22Rv1 (cell line): Measurements from ENCODE around the gene OSM.

Experiments
- H3K27ac ChIP-seq: fragments of 450-650 bp; 2 replicates; pipeline ENCODE4 v1.5.1; 2017
- ZFX ChIP-seq: fragments of 450-650 bp; IDR thresholded peaks from 2 replicates; pipeline ENCODE4 v1.6.1; 2017; ENCODE audit warnings: antibody characterized with exemption, borderline replicate concordance
- TF ChIP-seq, protein P1 (sequence below): fragments of 450-650 bp; IDR thresholded peaks from 2 replicates; pipeline ENCODE4 v1.5.1; 2017; ENCODE audit warnings: mild to moderate bottlenecking

OSM gene

DNA sequence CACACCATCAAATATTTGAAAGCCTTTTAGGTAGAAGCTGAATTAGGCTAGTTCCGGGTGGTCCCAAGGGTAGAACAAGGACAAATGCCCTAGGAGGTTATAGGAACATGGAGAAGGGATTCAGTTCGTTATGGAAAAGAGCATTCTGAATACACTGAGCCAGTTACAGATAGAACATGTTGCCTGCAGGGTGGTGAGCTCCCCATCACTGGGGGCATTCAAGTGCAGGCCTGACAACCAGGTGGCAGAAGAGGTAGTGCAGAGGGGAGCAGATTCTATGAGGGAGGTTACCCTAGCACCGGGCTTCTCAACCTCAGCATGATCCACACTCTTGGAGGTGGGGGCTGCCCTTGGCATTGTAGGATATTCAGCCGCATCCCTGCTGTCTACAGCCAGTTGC is 44.3 kb downstream of the OSM start:
- H3K27ac ChIP-seq: no peak overlapping the region
- TF ChIP-seq, protein P1, sequence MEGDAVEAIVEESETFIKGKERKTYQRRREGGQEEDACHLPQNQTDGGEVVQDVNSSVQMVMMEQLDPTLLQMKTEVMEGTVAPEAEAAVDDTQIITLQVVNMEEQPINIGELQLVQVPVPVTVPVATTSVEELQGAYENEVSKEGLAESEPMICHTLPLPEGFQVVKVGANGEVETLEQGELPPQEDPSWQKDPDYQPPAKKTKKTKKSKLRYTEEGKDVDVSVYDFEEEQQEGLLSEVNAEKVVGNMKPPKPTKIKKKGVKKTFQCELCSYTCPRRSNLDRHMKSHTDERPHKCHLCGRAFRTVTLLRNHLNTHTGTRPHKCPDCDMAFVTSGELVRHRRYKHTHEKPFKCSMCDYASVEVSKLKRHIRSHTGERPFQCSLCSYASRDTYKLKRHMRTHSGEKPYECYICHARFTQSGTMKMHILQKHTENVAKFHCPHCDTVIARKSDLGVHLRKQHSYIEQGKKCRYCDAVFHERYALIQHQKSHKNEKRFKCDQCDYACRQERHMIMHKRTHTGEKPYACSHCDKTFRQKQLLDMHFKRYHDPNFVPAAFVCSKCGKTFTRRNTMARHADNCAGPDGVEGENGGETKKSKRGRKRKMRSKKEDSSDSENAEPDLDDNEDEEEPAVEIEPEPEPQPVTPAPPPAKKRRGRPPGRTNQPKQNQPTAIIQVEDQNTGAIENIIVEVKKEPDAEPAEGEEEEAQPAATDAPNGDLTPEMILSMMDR: no peak
- no peak for TF ChIP-seq ZFX

DNA sequence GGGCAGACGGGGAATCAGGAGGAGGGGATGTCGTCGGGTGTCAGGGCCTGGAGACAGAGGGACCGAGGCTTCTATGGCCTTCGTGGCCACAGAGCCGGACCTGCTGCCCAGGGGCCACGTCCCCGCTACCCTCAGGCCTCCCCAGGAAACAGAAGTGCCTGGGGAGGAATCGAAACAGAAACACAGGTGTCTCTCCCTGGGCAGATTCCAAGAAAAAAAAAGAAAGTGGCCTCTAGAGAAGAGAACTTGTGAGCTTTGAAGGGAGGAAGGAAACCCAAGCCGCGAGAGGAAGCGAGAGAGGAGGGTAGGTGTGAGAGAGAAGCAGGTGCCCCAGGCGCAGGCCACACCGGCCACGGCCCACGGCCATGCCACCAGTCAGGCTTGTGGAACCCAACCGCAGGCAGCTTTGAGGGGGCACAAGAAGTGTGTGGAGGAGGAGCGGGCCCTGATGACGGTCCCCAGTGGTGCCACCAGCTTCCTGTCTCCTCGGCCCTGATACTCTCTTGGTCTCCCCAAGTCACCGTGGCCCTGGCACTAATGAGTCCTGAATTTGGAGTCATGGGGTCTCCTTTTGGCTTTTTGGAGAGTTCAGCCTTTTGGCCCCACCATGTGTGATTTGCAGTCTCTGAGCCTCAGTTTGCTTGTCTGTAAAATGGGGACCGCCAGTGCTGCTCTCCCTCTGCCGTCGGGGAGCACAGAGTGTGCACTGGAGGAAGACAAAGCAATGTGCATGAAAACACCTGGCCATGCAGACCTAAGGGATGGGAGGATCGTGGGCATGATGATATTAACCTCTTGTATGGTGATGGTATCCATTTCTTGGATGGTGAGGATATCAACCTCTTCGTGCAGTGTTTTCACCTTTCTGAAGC is 45.3 kb downstream of the OSM start:
- H3K27ac ChIP-seq: no peak overlapping the region
- TF ChIP-seq, protein P1: no peak
- no peak for TF ChIP-seq ZFX

GRCh38 chr22:30220338-30221012 is 46.2 kb downstream of the OSM start:
- no peak overlapping the region for H3K27ac ChIP-seq
- TF ChIP-seq, protein P1: no peak
- no peak for TF ChIP-seq ZFX

DNA sequence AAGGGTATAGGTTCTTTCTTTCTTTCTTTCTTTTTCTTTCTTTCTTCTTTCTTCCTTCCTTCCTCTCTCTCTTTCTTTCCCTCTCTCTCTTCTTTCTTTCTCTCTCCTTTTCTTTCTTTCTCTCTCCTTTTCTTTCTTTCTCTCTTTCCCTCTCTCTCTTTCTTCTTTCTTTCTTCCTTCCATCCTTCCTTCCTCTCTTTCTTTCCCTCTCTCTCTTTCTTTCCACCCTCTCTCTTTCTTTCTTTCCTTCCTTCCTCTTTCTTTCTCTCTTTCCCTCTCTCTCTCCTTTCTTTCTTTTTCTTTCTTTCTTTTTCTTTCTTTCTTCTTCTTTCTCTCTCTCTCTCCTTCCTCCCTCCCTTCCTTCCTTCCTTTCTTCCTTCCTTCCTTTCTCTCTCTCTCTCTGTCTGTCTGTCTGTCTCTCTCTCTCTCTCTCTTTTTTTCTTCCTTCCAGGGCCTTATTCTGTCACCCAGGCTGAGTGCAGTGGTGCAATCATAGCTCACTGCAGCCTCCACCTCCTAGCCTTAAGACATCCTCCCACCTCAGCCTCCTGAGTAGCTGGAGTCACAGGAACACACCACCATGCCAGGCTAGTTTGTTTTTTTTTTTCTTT is 46.9 kb downstream of the OSM start:
- TF ChIP-seq ZFX: no peak
- TF ChIP-seq, protein P1: no peak
- no peak overlapping the region for H3K27ac ChIP-seq

- H3K27ac ChIP-seq: no peak overlapping the region
- TF ChIP-seq, protein P1: peak; percentile 49
- TF ChIP-seq ZFX: no peak
Observed at GRCh38 chr22:30219049-30219654, 47.5 kb downstream of the OSM start.

DNA sequence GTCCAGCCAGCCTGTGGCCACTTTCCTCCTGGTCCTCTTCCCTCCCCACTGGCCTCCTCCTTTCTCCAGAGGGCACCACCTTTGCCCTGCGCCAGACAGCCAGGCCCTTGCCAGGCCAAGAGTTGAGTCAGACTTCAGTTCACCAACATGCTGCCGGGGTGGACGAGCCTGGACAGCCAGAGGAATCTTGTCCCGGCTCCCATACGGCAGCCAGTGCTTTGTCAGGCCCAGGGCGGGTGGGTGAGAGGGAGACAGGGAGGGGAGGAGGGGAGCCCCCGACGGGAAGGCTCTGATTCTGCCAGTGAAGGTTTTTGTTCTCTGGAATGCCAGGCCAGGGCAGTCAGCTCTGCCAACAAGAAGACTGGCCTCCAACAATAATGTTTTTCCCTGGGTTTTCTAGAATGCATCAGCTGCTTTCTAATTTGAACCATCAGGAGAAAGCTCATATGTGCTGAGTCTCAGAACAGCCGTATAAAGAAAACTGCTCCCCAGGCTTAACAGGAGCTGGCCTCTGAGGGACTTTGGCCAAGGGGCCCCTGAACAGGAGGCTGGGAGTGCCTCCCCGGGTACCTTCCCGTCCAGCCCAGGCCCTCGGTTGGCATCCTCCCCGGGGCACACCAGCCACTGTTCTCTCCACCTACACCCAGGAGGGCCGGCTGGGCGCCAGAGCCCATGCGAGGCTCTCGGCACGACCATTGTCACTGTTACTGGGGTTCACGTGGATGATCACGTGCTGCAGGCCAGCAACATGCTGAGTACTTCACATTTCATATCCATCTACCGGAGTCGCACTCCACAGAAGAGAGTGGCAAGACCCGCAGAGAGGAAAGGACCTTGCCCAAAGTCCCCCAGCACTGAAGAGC is 48.7 kb downstream of the OSM start:
- TF ChIP-seq, protein P1: no peak
- TF ChIP-seq ZFX: no peak
- H3K27ac ChIP-seq: no peak overlapping the region
